ENCODE measurements around the gene RDH12.
A peak's percentile ranks its signal among the peaks of the same experiment; 100 is the strongest.
"Not testable (repeated sequence)": the region's sequence is repeated elsewhere in the genome, so short reads cannot be mapped to it uniquely, and the experiment has no call there.

The RDH12 gene

DNA sequence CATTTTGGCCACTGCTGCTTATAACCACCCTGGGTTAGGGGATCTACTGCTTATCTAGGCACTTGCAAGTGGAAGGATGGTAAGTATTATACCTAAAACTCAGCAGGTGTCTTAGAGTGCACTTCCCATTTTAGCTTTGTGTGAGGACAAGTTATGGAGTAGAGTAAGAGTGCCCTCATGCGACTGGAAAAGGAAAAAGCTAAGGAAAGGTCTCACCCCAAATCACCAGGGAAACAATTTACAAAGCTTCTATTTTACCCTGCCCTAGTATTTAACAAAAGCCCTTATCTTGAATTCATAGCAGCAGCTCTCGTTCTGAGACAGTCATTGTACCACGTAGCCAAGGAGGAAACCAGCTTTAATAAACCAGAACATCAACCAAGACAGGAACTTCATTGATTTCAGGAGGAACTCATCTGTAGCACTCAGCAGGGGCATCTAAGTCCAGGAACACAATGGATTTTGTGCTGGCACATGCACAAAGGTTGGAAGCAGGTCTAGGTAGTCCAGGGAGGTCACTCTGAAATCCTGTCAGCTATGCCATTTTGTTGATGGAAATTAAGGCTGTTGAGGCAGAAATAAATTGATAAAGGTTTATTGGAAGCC, 2.9 kb downstream of the RDH12 start:
- peak; percentile 9 for DNase-seq (ENCODE audit: low read depth)

DNA sequence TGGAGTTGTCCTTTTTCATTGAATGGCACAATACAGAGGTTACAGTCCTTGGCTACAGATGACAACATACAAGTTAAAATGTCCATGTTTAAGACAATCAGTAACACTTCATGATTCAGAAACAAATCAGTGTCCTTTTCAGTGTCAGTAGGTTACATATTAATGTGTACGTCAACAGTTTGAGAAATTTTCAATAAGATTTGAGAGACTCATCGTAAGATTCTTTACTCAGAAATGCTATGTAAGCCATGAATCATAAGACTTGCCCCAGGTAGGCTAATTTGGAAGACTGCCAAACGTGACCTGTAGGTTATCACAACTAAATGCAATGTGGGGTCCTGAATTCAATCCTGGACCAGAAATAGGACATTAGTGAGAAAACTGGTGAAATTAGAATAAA, 3.5 kb downstream of the RDH12 start:
- DNase-seq (ENCODE audit: low read depth): no peak

- DNase-seq (ENCODE audit: low read depth): not testable (repeated sequence)
Measured at GRCh38 chr14:67709346-67709745, 7.7 kb downstream of the RDH12 start.

GRCh38 chr14:67709796-67710195, 8.1 kb downstream of the RDH12 start:
- DNase-seq (ENCODE audit: low read depth): not testable (repeated sequence)

GRCh38 chr14:67710209-67710608, 8.5 kb downstream of the RDH12 start:
- DNase-seq (ENCODE audit: low read depth): no peak

DNA sequence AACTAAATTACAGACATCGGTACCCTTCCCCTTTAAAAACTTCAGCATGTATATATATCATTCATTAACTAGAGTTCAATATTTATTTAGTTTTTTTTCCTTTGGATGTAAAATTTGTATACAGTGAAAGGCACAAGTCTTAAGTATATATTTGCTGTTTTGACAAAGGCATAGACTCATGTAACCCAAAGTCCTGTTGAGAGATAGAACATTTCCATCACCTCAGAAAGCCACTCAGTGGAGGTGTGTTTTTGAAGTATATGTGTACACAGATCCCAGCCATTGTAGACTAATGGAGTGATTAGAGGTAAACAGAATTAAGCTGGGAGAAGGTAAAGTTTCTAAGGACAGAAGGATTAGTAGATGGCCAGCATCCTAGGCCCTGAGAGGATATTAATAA, 15.4 kb downstream of the RDH12 start:
- no peak for DNase-seq (ENCODE audit: low read depth)

- no peak for DNase-seq (ENCODE audit: low read depth)
Measured at GRCh38 chr14:67718265-67718664, 16.6 kb downstream of the RDH12 start.

DNA sequence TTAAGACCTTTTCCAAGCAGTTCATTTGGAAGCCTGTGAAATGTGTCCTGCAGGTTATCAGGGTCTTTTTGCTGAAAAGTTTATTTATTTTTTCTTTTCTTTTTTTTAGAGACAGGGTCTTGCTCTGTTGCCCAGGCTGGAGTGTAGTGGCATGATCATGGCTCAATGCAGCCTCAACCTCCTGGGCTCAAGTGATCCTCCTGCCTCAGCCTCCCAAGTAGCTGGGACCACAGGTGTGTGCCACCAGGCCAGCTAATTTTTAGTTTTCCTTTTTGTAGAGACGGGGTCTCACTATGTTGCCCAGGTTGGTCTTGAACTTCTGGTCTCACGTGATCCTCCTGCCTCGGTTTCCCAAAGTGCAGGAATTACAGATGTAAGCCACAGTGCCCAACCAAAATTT, 17.7 kb downstream of the RDH12 start:
- not testable (repeated sequence) for DNase-seq (ENCODE audit: low read depth)

DNA sequence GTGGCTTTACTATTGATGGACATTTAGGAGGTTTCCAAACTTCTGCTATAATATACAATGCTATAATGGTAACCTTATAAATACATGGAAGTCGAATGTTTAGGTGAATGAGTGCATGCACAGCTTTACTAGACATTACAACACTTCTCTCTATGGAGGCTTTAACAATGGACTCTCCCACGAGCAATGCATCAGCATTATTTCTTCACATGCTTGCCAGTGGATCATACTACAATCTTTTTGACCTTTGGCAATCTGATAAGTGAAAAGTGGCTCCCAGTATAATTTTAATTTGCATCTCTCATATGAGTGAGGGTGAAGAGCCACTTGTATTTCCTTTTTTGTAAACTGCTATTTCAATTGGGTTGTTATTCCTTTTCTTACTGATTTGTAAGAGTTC, 18.2 kb downstream of the RDH12 start:
- DNase-seq (ENCODE audit: low read depth): no peak

GRCh38 chr14:67721875-67722274, 20.2 kb downstream of the RDH12 start:
- no peak for DNase-seq (ENCODE audit: low read depth)

GRCh38 chr14:67722293-67722692, 20.6 kb downstream of the RDH12 start:
- no peak for DNase-seq (ENCODE audit: low read depth)

GRCh38 chr14:67725171-67725570, 23.5 kb downstream of the RDH12 start:
- no peak for DNase-seq (ENCODE audit: low read depth)

- DNase-seq (ENCODE audit: low read depth): no peak
Measured at GRCh38 chr14:67727361-67727760, 25.7 kb downstream of the RDH12 start.

- no peak for DNase-seq (ENCODE audit: low read depth)
Measured at GRCh38 chr14:67728258-67728657, 26.6 kb downstream of the RDH12 start.

DNA sequence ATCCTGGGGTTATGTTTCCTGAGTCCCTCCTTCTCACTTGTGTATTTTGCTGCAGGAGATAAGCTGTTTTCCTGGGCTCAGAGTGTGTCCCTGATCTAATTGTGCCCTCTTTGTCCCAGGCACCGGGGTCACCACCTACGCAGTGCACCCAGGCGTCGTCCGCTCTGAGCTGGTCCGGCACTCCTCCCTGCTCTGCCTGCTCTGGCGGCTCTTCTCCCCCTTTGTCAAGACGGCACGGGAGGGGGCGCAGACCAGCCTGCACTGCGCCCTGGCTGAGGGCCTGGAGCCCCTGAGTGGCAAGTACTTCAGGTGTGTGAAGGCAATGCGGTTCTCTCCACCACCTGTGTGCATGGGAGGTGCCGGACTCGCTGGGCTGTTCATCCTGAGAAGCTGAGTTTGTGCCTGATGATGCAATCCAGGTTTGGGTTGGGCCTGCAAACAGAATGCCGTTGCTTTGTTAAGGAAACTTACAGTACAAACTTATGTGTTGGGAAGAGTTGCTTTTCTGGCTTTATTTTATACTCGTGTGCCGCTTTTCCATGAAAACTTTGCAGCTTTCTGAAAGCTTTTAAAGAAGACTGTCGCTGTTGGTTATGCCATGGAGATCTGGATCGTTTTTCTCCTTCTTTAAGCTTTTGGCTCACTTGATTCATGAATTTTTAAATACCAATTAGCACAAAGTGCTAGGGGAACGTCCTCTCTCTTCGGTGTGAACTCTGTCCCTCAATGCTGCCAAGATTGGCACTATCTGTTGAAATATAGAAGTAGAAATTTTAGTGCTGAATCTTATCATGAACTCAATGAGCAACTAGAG, 27.6 kb downstream of the RDH12 start:
- no peak for DNase-seq (ENCODE audit: low read depth)

DNA sequence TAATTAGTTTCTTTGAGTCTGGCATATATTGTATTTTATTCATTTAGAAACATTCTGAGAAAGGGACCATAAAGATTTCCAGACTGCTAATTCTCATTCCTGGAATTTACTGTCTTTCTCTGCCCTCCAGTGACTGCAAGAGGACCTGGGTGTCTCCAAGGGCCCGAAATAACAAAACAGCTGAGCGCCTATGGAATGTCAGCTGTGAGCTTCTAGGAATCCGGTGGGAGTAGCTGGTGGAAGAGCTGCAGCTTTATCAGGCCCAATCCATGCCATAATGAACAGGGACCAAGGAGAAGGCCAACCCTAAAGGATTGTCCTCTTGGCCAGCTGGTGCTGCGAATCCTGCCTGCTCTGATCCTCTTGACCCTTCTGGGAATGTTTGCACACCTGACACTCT, 31.9 kb downstream of the RDH12 start:
- DNase-seq (ENCODE audit: low read depth): no peak

DNA sequence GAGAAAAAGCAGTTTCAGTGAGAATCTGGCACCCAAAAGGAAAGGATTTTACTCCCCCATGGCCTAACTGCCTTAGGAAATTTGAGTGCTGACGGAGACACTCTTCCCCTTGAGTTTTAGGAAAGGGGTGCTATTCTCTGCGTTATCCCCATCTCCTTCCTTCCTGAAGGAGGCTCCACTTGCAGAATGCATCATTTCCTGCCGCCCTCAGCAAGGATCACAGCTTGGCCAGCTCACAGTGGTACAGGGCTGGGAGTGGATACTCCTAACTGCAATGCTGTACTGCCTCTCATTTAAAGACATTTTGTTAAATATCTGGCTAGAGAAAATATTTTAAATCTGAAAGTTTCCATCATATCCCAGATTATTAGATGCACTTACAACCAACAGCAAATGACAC, 33.0 kb downstream of the RDH12 start:
- DNase-seq (ENCODE audit: low read depth): no peak

GRCh38 chr14:67735336-67736147, 33.9 kb downstream of the RDH12 start:
- DNase-seq (ENCODE audit: low read depth): no peak

DNA sequence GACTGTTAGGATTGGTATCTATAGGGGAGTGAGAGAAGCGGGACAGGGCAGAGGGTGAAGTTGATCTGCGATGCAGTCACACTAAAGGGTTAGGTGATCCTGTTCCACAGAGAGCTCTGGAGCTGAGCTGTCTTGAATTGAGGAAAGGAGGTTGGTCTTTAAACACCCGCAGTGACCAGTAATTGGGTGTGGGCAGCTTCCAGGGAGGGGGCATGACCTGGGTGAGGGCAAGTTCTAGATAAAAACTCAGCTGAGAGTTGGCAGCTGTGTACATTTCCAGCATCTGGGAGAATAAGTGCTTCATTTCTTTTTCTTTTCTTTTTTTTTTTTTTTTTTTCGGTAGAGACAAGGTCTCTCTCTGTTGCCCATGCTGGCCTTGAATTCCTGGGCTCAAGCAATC, 35.1 kb downstream of the RDH12 start:
- DNase-seq (ENCODE audit: low read depth): no peak

DNA sequence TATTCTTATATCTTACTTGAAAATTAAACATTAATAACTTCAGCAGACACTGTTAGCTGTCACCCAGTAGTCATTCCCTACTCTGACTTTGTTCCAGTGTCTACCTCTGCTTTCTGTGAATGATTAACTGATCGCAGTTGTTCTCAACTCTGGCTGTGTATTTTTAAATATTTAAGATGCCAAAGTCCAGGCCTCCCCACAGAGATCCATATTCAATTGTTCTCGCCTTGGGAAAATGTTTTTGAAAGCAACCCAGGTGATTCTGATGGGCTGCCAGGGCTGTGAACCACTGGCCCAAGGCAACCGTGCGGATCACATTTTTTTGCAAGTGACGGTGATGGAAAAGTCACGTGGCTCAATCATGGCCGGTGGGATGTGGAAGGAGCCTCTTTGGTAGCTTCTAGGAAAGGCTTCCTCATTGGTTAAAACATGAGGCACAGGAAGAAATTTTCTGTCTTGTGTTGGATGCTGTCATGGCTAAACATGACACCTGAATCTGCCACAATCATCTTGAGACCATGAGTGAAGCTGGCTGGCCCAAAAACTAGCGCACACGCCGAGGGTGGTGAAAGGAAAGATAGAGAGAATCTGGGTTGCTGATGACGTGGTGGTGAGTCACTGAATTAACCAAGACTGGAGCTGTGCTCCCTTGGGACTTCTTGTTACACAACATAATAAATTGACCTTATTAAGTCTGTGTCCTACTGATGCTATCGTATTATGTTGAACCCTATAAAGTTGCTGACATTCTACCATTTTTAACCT, 37.2 kb downstream of the RDH12 start:
- DNase-seq (ENCODE audit: low read depth): no peak

DNA sequence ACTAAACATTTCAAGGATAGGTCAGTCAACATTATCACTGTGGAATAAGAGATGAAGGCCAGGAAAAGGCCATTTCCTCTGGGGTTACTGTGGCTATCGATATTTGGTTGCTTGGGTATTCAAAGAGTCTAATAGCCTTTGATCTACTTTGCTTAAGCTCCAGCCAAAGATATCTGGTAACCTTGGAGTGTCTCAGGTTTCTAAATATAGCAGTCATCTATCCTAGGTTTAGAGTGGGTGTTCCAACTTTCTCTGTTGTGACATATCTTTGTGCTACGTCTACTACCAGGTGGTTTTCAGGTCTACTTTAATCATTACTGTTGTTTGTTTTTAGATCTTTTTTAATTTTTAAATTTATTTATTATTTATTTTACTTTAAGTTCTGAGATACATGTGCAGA, 42.4 kb downstream of the RDH12 start:
- DNase-seq (ENCODE audit: low read depth): no peak

GRCh38 chr14:67746927-67747326, 45.2 kb downstream of the RDH12 start:
- DNase-seq (ENCODE audit: low read depth): no peak

Data from T follicular helper cell (primary cell).